ENCODE data around the gene HES3. TPM values are rescaled to one million over a fixed set of nuclear protein-coding genes. Genes with fewer than 3 reads are reported as not detected.
"Not testable (repeated sequence)": the region's sequence is repeated elsewhere in the genome, so short reads cannot be mapped to it uniquely, and the experiment has no call there.

HES3 gene
- total RNA-seq, 2 donors from 2014 or later, result not detected

DNA sequence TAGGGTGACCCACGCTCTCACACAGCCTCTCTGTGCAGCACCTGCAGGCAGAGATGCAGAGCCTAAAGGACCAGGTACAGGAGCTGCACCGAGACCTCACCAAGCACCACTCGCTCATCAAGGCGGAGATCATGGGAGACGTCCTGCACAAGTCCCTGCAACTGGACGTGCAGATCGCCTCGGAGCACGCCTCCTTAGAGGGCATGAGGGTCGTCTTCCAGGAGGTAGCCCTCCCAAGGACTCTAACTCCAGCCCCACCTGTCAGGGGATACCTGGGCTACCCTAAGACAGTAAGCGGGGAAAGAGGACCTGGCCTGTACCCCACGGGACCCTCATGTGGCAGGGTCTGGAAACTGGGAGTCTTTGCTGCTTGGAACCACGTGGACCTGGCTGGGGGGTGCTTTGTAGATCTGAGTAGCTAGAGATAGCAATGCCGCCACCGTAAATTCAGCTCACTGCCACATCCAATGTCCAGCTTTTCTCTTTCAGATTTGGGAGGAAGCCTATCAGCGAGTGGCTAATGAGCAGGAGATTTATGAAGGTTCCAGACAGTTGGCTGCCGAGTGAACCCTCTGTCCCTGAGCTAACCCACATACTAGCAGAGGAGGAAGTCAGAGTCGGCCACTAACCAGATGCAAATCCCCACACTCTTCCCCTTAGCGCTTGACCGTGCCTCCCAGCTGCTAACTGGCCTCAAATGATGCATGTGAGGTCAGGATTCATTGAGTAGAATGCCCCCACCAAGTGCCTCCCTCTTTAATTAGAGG, 31.6 kb upstream of the HES3 start:
- DNase-seq, result no peak
- ATAC-seq, result no peak
- intact Hi-C loops (cut with DNase I), result no loop called here

DNA sequence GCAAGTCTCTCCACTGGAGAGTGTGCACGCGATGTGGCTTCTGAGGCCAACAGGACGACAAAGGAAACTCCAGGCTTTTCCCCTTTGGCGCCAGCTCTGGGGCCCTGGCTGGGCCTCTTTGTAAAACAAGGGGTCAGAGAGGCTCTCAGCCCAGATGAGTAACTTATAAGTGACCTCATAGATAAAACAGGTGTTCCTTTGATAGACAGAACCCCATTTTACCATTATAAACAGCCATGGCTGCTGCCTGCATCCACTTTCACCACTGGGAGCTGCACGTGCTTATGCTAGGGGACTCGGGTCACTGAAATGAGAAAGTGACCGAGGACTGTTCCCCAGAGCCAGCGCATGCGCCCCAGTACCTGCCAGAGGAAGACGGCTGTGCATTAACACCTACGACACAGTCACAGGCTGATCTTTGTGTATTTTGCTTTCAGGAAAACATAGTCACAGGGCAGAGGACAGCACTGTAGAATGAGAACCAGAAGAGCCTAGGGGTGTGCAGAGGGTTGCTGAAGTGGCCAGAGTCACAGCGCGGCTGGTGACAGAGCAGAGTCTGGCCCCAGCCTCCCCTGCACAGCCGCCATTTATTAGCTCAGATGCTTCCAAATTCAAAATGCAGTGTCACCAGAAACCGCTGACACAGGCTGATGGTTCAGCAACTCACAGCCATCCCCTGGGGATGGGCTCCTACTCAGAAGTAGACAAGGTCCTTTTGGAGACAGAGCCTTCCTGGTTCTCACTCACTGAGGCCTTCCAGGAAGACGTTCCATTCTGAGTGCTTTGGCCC, 25.4 kb upstream of the HES3 start:
- ATAC-seq, result no peak
- no peak for DNase-seq
- intact Hi-C loops (cut with DNase I), result no loop called here

DNA sequence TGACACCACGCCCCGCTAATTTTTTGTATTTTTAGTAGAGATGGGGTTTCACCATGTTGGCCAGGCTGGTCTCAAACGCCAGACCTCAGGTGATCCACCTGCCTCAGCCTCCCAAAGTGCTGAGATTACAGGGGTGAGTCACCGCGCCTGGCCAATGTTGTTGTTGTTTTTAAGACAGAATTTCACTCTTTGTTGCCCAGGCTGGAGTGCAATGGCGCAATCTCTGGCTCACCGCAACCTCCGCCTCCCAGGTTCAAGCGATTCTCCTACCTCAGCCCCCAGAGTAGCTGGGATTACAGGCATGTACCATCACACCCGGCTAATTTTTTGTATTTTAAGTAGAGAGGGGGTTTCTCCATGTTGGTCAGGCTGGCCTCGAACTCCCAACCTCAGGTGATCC, 24.3 kb upstream of the HES3 start:
- intact Hi-C loops (cut with DNase I); ATAC-seq; DNase-seq: not testable (repeated sequence)

DNA sequence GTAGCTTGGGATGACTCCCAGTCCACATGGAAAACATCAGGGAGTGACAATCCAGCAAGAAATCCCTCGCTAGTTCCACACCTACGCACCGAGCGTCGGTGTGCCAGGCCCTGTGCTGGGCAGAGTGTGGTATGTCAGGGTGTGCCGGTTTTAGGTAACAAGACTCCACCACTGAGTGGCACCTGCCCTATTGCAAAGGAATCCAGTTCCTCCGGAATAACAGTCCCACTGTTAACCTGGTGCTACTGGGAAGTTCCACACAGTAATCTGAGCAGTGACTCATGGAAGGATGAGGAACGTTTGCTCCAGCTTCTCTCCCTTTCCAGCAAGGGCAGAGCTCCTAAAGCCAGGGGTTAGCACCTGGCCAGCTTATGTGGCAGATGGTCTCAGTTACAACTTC, 23.7 kb upstream of the HES3 start:
- DNase-seq (no peak), ATAC-seq (no peak)
- intact Hi-C loops (cut with DNase I), result no loop called here

DNA sequence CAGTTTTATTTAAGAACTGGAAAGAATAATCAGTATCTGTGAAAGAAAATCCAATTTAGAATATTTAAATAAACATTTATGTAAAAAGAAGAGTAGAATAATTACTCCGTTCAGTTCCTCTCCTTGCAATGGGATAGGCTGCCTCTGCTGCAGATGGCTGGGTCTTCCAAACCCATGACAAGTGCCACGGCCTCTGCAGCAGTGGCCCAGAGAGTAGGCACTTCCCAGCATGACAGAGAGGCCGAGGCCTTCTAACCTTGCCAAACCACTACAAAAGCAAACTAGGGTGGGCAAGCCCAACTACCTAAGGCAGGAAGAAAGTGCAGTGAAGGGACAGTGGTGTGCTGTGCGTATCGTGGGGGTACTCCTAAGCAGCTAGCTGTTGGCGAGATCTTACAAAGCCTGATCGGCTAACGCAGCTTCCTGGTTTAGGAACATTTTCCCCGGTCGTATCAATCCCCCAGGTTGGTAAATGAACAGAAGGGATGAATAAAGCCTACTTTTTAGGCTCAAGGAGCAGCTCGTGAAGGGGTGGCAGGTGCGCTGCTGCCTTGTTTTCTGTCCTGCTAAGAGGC, 22.7 kb upstream of the HES3 start:
- intact Hi-C loops (cut with DNase I), result no loop called here
- DNase-seq (no peak), ATAC-seq (no peak)

DNA sequence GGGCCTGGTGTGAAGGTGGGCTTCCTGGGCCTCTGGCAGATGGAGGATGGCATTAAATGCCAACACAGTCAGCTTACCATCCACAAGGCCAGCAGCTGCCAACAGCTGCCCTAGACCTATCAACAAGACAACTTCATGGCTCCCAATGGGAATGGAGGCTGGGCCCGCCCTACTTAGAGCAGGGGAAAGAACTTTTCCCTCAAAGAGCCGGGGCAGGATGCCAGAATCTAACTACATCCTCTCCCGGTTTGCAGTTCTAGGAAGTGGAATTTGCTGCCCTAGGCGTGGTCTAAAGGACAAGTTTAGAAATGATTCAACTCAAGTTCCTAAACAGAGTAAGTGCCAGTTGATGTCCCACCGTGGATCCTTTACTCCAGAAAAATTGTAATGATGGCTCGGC, 21.3 kb upstream of the HES3 start:
- intact Hi-C loops (cut with DNase I), result no loop called here
- peak; percentile 77 to 78 for ATAC-seq

DNA sequence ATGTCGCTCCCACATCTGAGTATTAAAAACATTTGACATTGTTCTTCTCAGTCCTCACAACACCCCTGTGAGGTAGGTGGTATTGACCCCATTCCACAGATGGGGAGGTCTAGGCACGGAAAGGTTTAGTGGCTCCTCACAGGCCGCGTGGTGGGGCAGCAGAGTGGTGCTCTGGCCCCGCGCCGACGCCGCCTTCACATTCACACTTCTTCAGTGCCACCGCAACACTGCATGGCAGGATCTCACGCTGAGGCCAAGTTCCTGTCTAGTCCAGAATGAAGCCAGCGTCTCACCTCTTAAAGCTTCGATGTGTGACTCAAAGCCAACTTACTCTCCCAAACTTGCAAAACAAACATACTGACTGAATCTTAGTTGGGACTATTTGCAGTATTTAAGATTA, 20.4 kb upstream of the HES3 start:
- intact Hi-C loops (cut with DNase I), result no loop called here
- ATAC-seq, result peak; percentile 77 to 82
- DNase-seq, result peak; percentile 65

More for the DNA sequence above, 21.3 kb upstream of the HES3 start:
- DNase-seq, result peak; percentile 90

DNA sequence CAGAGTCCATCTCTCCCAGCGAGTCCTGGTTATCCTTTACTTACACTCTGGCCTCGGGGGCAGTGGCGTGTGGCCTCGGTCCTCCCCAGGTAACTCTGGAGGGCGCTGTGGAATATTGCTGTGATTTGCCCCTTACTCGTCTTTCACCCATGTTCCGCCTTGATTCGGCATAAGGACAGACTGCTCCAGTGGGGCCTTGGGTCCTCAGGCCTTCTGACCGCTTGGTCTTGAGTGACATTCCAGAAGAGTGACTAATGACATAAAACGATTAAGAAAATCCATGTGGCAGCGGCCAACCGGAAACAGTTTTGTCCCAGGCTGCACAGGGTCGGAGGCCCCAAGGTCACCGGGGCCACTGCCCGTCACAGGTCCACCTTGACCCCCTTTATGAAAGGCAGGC, 19.3 kb upstream of the HES3 start:
- DNase-seq (no peak), ATAC-seq (peak in 1 of 2 donors; percentile 9)
- intact Hi-C loops (cut with DNase I), result no loop called here

DNA sequence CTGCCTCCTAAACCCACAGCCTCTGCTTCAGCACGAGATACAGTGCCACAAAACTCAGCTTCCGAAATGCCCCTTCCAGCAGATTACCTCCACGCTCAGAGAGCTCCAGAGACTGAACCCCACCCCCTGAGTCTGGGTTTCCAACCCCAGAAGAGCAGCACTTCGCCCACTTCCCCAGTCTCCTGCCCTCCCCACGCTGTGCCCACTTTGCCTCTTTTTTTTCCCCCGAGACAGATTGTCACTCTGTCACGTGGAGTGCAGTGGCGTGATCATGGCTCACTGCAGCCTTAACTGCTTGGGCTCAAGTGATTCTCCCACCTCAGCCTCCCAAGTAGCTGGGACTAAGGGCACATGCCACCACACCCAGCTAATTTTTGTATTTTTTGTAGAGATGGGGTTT, 18.3 kb upstream of the HES3 start:
- no peak for ATAC-seq
- intact Hi-C loops (cut with DNase I), result no loop called here
- DNase-seq, result no peak

DNA sequence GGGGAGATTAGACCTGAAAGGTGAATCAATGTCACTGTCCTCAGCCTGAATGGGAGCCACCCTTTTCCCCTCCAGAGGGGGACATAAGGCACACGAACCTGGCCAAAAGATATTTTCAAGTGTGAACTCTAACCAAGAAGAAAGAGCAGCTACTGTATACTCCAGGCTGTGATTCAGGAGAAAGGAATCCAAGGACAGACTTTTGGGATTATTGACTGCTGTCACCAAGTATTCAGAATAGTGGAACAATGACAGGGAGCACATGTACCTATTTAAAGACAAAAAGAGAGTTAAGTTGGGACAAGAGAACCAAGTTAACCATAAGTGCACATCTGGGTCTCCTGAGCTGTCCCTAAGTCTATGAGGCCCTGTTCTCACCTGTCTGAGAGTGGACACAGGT, 10.6 kb upstream of the HES3 start:
- intact Hi-C loops (cut with DNase I), result no loop called here
- ATAC-seq, result no peak
- DNase-seq, result no peak

DNA sequence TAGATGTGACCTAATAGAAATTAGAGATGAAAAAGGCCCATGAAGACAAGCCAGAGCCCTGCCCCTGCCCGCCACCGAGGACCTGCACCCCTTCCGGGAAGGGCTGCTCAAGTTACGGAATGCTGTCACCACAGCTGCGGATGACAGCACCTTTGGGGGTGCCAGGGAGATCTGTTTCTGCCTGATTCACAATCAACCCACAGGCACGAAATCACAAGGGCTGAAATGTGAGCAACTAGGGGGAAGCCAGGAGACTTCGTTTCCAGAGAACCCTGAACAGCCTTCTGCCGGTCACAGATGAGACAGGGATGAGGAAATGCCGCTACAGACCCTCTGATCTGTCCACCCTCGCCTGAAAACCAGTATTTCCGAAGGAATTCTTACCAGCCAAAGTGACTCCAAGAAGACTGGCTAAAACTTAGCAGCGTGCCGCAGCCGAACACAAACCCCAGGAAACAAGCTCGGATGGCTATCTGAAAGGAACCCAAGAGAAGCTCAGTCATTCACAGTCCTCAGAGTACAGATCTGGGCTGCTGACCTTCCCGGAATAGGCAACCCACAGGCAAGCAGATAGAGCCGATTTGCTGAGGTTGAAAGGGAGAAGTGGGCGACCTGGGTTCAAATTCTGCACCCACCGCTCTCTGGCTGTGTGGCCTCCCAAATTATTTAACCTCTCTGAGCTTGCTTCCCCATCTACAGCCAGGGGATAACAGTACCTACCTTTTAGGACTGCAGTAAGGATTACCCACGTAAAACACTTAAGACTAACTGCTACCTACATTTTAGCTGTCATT, 9.3 kb upstream of the HES3 start:
- intact Hi-C loops (cut with DNase I), result loop anchor here in 1 of 2 donors (5.0 kb wide), 1 partner anchor 37 kb away; the partner anchor contains the start of gene RPL22
- ATAC-seq (no peak), DNase-seq (no peak)

DNA sequence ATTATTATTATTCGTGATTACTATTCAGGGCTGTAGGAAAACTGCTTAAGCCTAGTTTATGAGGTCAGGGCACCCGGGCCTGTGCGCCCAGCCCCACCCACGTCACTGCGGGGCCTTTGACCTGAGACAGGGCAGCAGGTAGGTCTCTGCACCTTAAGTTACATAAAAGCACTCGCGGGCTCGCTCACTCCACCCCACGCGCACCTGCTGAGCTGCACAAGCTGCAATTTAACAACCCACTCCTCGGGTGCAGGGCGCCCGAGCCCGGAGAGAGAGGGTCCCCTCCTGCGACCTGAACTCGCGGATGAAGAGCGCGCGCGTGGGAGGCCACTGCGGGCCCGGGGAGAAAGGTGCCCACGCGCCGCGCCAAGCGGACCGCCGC, 8.7 kb upstream of the HES3 start:
- DNase-seq, result no peak
- intact Hi-C loops (cut with DNase I), result loop anchor here in 1 of 2 donors (5.0 kb wide), 1 partner anchor 38 kb away; the partner anchor contains the start of gene RPL22
- no peak for ATAC-seq

DNA sequence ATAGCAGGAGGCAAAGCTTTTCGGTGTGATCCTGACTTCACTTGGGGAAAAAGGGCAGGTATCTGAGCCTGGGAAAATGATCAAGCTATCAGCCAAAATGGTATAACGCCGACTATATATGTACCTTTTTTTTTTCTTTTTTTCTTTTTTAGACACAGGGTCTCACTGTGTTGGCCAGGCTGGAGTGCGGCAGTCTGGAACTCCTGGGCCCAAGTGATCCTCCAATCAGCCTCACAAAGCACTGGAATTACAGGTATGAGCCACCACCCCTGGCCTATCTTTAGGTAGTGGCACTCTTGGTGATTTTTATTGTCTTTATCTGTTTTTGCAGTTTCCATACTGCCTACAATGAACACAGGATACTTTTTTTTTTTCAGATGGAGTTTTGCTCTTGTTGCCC, 6.9 kb upstream of the HES3 start:
- DNase-seq (no peak), ATAC-seq (no peak)
- intact Hi-C loops (cut with DNase I), result loop anchor here in 1 of 2 donors (5.0 kb wide), 1 partner anchor 40 kb away; the partner anchor contains the start of gene RPL22

DNA sequence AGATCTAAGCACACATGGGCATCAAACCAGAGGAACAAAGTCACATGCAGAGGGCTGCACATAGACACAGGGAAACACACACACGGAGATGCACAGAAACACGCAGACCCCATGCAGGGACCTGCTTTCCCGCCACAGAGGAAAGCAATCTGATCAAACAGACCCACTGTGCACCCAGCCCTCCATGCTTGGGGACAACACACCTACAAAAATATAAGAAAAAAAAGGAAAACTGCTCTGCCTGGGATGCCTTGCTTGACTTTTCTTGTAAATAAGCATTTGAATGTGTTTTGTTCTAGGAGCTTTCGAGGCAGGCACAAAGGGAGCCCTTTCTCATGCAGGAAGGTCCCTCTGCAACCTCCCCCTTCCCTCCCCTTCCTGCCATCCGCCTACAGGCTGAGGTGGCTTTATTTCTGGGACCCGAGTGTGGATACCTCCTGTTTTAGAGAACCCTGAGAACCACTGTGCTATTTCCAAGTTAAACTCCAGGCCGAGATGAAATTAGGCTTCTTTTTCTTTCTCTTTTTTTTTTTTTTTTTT, 4.7 kb upstream of the HES3 start:
- DNase-seq, result no peak
- ATAC-seq, result no peak
- intact Hi-C loops (cut with DNase I), result loop anchor here in 1 of 2 donors (5.0 kb wide), 1 partner anchor 42 kb away; the partner anchor contains the start of gene RPL22

DNA sequence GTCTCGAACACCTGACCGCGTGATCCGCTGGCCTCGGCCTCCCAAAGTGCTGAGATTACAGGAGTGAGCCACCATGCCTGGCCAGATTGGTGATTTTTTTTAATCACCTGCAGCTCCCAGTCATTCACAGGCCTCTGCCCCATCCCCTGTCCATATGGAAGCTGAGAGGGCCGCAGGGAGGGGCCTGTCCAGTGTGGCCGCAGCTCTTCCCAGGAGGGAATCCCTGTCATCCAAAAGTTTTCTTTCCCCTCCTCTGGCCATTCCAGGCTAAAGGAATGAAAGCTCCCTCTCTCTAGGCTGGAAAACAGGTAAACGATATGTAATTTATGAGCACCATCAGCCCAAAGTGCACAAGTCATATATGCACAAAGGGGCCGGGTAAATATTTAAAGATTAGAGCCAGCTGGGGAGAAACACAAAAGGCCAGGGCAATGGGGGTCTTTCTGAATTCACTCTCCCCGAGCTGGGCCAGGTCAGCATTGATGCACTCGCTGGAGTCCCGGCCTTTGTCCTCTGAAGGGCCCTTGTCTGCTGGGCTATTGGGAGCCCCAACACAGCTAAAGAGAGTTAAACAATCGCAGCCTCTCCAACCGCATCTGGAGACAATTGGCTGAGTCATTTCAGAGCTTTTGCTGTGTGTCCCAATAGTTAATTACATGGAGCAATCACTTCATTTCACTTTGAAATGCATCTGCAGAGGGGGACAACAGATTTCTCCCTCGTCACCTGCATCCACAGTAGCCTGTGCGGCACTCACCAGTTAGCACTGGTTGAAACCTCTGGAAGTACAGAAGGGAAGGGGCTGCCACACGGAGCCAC, 3.8 kb upstream of the HES3 start:
- no peak for DNase-seq
- intact Hi-C loops (cut with DNase I), result loop anchor here (5.0 to 10.0 kb wide), 6 partner anchors 33 to 188 kb away; partner anchors contain the start of genes RNF207 (in 1 of the 2) and RPL22 (in 1 of the 2)
- no peak for ATAC-seq

DNA sequence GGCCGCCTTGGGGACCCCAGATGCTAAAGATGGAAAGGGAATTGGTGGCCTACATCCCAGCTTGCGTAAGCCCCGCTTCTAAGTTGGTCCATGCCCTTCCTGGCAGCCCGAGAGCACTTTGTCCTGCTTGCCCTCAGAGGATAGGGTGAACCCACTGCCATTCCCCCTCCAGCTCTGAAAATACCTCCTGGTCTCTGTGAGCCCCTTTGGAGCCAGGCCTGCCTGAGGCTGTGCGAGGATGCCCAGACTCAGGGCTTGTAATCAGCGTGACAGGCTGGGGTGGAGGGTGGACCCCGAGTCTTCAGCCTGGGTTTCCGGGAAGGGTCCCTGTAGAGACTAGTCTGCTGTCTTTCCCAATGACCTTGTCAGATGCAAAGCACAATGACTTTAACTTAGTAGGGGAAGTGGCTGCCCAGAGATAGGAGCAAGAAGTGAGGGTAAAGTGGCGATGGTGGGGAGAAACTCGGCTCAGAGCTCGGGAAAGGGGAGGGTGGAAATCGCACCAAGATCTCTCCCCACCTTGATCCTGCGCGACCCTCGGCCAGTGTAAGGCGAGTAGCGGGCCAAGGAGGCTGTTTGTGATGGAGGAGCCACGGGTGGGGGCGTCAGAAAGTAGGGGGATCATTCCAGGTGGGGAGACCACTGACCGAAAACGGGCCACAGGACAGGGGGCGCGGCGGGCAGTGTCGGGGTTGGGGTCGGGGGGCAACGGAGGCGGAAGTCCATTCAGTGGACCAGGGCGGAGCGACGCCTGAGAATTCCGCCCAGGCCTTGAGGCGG, 2.7 kb upstream of the HES3 start:
- intact Hi-C loops (cut with DNase I), result loop anchor here (5.0 to 10.0 kb wide), 5 partner anchors 34 to 189 kb away; partner anchors contain the start of gene RNF207 (in 1 of the 2)
- DNase-seq, result no peak
- no peak for ATAC-seq
